Bronchial epithelial cell (primary cell): ENCODE data around the gene WDR77. TPM values are rescaled to one million over a fixed set of nuclear protein-coding genes. Genes with fewer than 3 reads are reported as not detected.
A peak's percentile ranks its signal among the peaks of the same experiment; 100 is the strongest.

Source experiments
- DNase-seq: peaks from one replicate; pipeline ENCODE4 v3.0.0-alpha.2; 2010; ENCODE audit warnings: low read depth
- FAIRE-seq: peaks from 2 replicates; lab custom pipeline; 2011; peaks lifted over from hg19 to GRCh38; lab: Jason Lieb, UNC
- H3K27me3 ChIP-seq: 2 replicates; pipeline ENCODE4 v1.5.1; 2011; ENCODE audit warnings: low read length; ENCODE audit not compliant: control insufficient read depth, insufficient read depth
- H3K36me3 ChIP-seq: 2 replicates; pipeline ENCODE4 v1.5.1; 2011; ENCODE audit warnings: low read length; ENCODE audit not compliant: control insufficient read depth, insufficient read depth
- H3K4me3 ChIP-seq: 2 replicates; pipeline ENCODE4 v1.5.1; 2011; ENCODE audit warnings: mild to moderate bottlenecking, low read depth, low read length, control low read depth
- CTCF ChIP-seq: IDR thresholded peaks from 2 replicates; pipeline ENCODE4 v1.5.1; 2011; ENCODE audit warnings: mild to moderate bottlenecking, moderate library complexity, low read length, control low read depth, inconsistent platforms; ENCODE audit not compliant: insufficient read depth, severe bottlenecking
- total RNA-seq: library from RNA; depleted of rRNA; stranded (reverse); fragments of >200 nt; gene quantifications from 2 replicates; pipeline ENCODE4 v1.2.1, GENCODE V29; 2014

WDR77 gene
- total RNA-seq, 1 donor from 2014 or later = 57.4 TPM

- TF ChIP-seq CTCF = no peak
- DNase-seq (no peak), FAIRE-seq (no peak)
- H3K36me3 ChIP-seq = peaks cover 6% of the 10 kb centered on the region
- no peak overlapping the region for H3K4me3 ChIP-seq
- H3K27me3 ChIP-seq = no peaks in the 10 kb centered on the region
Observed at GRCh38 chr1:111453706-111454105, 4.7 kb upstream of the WDR77 start.

- DNase-seq (no peak), FAIRE-seq (no peak)
- TF ChIP-seq CTCF = no peak
- H3K27me3 ChIP-seq = no peaks in the 10 kb centered on the region
- peaks cover 6% of the 10 kb centered on the region for H3K36me3 ChIP-seq
- no peak overlapping the region for H3K4me3 ChIP-seq
Observed at GRCh38 chr1:111452581-111452980, 3.5 kb upstream of the WDR77 start.

- Histone ChIP-seq H3K27me3 (no peaks in the 10 kb centered on the region), H3K4me3 (peak overlapping the region; percentile 93), H3K36me3 (peaks cover 6% of the 10 kb centered on the region)
- FAIRE-seq (no peak), DNase-seq (no peak)
- no peak for TF ChIP-seq CTCF
Observed at GRCh38 chr1:111450185-111450584, 1.1 kb upstream of the WDR77 start.

DNA sequence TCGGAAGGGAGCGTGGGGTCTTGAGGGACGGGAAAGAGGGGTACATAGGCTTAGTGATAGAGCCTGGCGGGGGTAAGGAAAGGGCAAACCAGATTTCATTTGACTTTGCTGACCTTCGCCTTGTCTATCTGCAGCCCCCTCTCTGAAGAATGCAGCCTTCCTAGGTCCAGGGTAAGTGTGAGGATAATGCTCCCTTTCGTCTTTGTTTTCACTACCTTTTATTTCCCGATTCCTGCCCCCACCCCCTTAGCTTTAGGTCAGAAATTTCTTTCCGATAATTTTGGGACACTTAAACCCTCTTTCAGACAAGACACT, 604 bp upstream of the WDR77 start:
- DNase-seq = no peak

DNA sequence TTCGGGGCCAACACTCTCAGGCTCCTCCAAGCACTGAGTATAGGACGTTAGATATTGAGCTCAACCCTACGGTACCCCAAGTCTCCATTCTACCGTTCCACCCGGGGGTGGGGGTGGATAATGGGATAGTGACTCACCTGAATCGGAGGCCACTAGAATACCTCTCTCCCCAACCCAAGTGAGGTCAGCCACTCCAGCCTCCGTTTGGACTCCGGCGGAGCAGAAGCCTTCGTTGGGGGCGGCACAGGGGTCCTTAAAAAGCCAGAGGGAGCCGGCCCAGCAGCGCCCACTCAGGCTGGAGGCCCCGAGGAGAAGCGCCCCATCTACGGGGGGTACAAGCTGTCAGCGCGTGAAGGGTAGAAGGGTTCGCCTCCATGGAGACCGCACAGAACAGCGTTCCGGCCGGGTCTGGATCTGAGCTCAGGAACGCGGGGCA, 556 bp downstream of the WDR77 start:
- H3K36me3 ChIP-seq = peaks cover 13% of the 10 kb centered on the region

More for the DNA sequence above, 604 bp upstream of the WDR77 start:
- no peak for FAIRE-seq
- peak overlapping the region; percentile 93 for H3K4me3 ChIP-seq
- no peaks in the 10 kb centered on the region for H3K27me3 ChIP-seq
- peaks cover 8% of the 10 kb centered on the region for H3K36me3 ChIP-seq
- TF ChIP-seq CTCF = no peak

More for the DNA sequence above, 556 bp downstream of the WDR77 start:
- no peak for TF ChIP-seq CTCF
- Histone ChIP-seq H3K27me3 (no peaks in the 10 kb centered on the region), H3K4me3 (peak overlapping the region; percentile 93)
- FAIRE-seq = no peak
- DNase-seq = peak; percentile 53
